ENCODE measurements around the gene AHDC1. TPM values are rescaled to one million over a fixed set of nuclear protein-coding genes. Genes with fewer than 3 reads are reported as not detected.

The AHDC1 gene
- total RNA-seq, 2 experiments from 2014 or later: 6.5 to 13.8 TPM

GRCh38 chr1:27567146-27567526, 36.8 kb downstream of the AHDC1 start:
- Histone ChIP-seq H3K27ac (ENCODE audit: low read depth, low read length, poor library complexity, severe bottlenecking) (no peak overlapping the region), H4K20me1 (ENCODE audit: insufficient read depth, low read length) (no peaks in the 10 kb centered on the region), H3K4me2 (ENCODE audit: low read length) (no peak overlapping the region), H2AFZ (ENCODE audit: low read length) (no peak overlapping the region), H3K9me3 (ENCODE audit: low read length) (no peaks in the 10 kb centered on the region), H3K4me3 (ENCODE audit: low read depth, low read length, poor library complexity, severe bottlenecking) (no peak overlapping the region), H3K4me1 (ENCODE audit: insufficient read depth, low read length, poor library complexity, severe bottlenecking) (peaks cover 25% of the 10 kb centered on the region), H3K79me2 (ENCODE audit: insufficient read depth, low read depth, low read length) (no peaks in the 10 kb centered on the region), H3K9me2 (ENCODE audit: insufficient read depth, low read length) (no peaks in the 10 kb centered on the region), H3K36me3 (ENCODE audit: insufficient read depth, low read length) (no peaks in the 10 kb centered on the region)
- no peak for DNase-seq (ENCODE audit: low spot score)
- intact Hi-C loops (cut with micrococcal nuclease; ENCODE audit: unreplicated experiment): no loop called here
- BruUV-seq (replicated peaks): no TSS peak
- TF ChIP-seq CTCF (conservative IDR thresholded peaks at IDR 0.05; ENCODE audit: low read length): no peak
- no peak for TF ChIP-seq EZH2phosphoT487 (IDR thresholded peaks at IDR 0.05; ENCODE audit: borderline replicate concordance, low read depth, low read length)
- CTCF ChIA-PET (ENCODE audit: unreplicated experiment): interaction anchor here (0.6 kb wide), 1 partner anchor 13 kb away, joined by 4 read pairs; no protein-coding TSS in a partner anchor
- POLR2A ChIA-PET: no interaction called here

DNA sequence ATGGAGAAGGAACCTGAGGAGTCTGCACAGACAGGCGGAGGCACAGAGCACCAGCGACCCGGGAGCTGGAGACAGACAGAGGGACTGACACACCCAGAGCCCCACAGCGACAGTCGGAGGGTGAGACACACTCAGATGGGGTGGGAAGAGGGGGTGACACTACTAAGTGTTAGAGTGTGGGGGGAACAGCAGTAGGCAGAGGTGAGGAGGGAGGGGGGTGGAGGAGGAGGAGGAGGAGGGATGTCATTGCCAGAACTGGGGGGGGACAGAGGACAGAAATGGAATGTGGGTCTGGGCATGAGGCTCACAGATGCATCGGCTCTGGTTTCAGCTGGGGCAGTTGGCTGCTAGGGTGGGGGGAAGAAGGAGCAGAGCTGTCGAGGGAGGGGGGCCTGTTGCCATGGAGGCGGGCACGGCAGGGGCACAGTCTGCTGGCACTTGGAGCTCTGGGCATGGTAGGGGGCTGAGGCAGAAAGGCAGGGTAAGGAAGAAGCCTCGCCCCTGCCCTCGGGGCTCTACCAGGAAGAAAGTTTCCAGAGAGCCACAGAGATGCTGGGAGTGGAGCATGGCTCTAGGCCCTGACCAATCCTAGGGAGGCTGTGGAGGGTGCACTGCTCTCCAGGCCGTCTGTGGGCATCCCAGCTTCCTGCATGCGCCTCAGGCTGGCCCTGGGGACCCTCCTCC, 37.3 kb downstream of the AHDC1 start:
- Histone ChIP-seq H3K27ac (ENCODE audit: low read depth, low read length, poor library complexity, severe bottlenecking) (no peak overlapping the region), H3K4me3 (ENCODE audit: low read depth, low read length, poor library complexity, severe bottlenecking) (no peak overlapping the region), H3K9me2 (ENCODE audit: insufficient read depth, low read length) (no peaks in the 10 kb centered on the region), H2AFZ (ENCODE audit: low read length) (no peak overlapping the region), H3K79me2 (ENCODE audit: insufficient read depth, low read depth, low read length) (no peaks in the 10 kb centered on the region), H4K20me1 (ENCODE audit: insufficient read depth, low read length) (no peaks in the 10 kb centered on the region), H3K4me2 (ENCODE audit: low read length) (no peak overlapping the region), H3K36me3 (ENCODE audit: insufficient read depth, low read length) (no peaks in the 10 kb centered on the region), H3K4me1 (ENCODE audit: insufficient read depth, low read length, poor library complexity, severe bottlenecking) (peaks cover 19% of the 10 kb centered on the region), H3K9me3 (ENCODE audit: low read length) (no peaks in the 10 kb centered on the region)
- TF ChIP-seq CTCF (conservative IDR thresholded peaks at IDR 0.05; ENCODE audit: low read length) (no peak), EZH2phosphoT487 (IDR thresholded peaks at IDR 0.05; ENCODE audit: borderline replicate concordance, low read depth, low read length) (no peak)
- ChIA-PET POLR2A (interaction anchor here (0.6 kb wide), 1 partner anchor 78 kb away, joined by 3 read pairs; no protein-coding TSS in a partner anchor), CTCF (ENCODE audit: unreplicated experiment) (interaction anchor here (0.6 kb wide), 1 partner anchor 12 kb away, joined by 4 read pairs; no protein-coding TSS in a partner anchor)
- no peak for DNase-seq (ENCODE audit: low spot score)
- intact Hi-C loops (cut with micrococcal nuclease; ENCODE audit: unreplicated experiment): no loop called here
- BruUV-seq (replicated peaks): no TSS peak
